NCI-H82 treated with DMSO at 0.1 percent for 48 hours (cell line): Measurements from ENCODE around the gene NFX1.
"Not testable (repeated sequence)": the region's sequence is repeated elsewhere in the genome, so short reads cannot be mapped to it uniquely, and the experiment has no call there.

ENCODE experiments used
- DNase-seq: peaks from one replicate; lab custom pipeline; 2025; ENCODE audit not compliant: unreplicated experiment; lab: John Stamatoyannopoulos, UW

Gene NFX1

DNA sequence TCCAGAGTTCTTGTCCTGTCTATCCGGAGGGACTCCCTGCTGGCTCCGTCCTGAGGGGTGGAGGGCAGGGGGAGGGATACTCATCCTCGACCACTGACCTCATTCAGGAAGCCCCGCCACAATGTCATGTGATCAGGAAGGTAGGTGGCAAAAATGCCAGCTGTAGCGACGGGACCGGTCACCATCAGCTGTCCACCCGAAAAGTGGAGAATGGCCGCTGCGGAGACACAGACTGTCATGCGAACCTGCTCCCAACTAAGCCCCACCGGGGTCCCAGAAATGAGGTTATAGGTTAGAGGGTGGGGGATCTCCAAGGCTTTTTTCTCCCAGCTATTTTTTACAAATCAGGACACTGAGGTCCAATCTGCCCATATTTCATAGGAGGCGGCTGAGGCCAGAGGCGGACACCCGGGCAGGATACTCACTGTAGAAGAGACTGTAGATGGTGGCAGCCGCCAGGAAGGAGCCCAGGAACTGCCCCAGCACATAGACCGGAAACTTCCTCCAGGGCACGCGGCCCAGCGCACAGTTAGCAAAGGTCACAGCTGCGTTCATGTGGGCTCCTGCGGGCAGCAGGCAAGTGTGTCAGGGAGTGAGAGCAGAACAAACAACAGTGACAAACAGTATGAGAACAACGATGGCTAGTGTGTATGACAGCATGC lies 95.8 kb downstream of the NFX1 start:
- DNase-seq, result not testable (repeated sequence)

GRCh38 chr9:33386641-33386996 lies 96.3 kb downstream of the NFX1 start:
- DNase-seq, result not testable (repeated sequence)

- not testable (repeated sequence) for DNase-seq
Measured at GRCh38 chr9:33386998-33387397, 96.7 kb downstream of the NFX1 start.

DNA sequence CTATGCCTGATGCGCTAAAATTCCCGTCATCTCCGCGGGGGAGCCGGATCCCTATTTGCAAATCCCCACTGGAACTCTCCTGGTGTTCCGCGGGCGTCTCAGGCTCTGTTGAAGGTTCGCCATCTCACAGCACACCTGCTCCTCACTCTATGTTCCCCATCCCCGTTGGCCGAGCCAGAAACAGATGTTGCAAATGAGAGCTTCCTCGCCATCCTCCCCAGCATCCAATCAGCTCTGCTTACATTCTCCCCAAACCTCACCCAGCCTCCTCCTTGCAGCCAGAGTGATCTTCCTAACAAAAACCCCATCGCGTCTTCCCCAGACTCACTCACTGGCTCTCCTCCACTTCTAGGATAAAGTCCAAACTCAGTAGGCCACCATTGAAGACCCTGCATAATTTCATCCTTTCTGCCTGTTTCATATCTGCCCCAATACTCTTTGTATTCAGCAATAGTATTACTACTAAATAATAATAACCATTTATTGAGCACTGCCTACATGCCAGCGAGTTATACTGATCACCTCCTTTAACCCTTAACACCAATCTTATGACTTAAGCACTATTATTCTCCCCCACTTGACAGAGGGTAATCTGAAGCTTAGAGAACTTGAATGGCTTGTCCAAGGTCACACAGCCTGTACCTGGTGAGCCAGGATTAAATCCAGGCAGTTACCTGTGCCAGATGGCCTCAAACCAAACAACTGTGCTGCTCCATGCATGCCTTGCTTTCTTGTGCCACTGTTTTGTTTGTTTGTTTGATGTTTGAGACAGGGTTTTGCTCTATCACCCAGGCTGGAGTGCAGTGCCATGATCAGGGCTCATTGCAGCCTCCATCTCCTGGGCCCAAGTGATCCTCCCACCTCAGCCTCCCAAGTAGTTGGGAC lies 98.0 kb downstream of the NFX1 start:
- DNase-seq, result no peak

GRCh38 chr9:33391111-33391771 lies 100.9 kb downstream of the NFX1 start:
- DNase-seq, result not testable (repeated sequence)

DNA sequence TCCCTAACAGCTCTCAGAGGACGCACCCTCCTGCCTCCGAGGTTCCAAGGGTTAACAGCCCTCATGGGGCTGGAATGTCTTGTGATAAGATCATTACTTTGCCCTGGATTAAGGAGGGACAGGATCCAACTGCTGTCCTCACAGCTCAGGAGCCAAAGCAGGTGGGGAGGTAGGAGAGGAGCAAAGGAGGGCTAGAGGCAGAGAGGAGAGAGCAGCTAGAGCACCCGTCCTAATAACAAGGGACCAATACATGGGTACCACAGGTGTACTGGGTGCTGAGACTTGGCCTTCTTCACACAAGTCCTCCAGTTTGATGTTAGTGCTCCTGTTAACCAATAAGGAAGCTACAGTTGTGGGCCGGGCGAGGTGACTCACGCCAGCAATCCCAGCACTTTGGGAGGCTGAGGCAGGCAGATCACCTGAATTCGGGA lies 102.3 kb downstream of the NFX1 start:
- not testable (repeated sequence) for DNase-seq

GRCh38 chr9:33393581-33393980 lies 103.3 kb downstream of the NFX1 start:
- no peak for DNase-seq

DNA sequence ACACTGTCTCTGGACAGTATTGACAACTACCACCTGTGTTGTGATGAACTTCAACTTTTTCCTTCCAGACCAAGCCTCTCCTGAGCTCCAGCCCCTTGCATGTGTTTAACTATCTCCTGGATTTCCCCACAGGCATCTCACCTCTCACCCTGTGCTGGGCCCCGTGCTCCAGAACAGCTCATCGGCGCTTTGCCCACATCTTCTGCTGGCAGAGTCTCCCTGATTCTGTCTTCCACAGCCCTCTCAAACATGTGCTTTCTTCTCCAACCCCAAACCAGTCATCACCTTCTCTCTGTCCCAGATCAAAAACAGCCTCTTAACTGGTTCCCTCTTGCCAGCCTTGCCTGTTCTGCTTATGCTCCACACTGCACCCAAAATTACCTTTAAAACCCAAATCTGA lies 103.7 kb downstream of the NFX1 start:
- not testable (repeated sequence) for DNase-seq

DNA sequence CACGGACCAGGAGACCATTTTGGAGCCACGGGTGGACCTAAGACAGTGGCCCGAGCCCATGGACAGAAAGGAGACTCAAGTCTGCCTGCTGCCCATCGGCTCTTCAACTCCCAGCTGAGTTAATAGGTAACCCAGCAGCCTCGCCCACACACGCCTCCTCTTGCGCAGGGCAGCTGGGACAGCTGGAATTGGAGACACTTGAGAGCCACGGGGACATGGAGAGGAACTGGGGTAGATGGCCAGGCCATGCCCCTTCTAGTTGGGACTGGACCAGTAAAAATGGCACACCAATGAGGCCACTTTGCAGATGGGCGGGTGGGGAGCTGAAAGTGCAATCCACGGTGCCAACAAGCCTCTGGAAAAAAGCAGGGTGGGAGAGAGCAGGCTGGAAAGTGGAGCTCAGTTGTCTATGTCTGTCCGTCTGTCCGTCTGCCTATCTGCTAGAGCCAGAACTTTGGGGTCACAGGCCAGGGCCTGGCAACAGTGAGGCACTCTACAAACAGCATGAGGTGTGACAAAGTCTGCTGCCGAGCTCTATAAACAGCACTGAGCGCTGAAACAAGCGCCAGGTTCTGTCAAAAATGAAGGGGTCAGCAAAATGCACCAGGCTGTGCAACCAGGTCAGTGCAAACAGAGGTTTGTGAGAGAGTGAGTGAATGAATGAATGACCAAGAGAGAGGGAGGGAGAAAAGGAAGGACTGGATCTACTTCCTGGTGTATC lies 105.0 kb downstream of the NFX1 start:
- not testable (repeated sequence) for DNase-seq

DNA sequence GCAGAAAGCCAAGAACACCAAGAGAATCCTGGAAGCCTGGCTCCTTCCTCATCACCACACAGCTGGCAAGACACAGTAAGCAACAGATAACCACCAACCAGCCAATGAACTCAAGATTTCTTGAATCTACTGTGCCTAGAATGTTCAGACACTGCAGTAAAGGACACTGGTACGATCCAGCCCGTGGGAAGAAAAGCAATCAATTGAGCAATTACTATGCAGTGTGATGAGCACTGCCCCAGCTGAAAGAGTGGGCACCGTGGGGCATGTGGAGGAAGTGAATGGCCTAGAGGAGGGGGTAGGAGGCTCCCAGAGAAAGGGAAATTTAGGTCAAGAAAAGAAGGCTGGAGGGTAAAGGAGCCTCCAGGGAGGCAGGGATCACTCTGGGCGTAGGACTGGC lies 107.5 kb downstream of the NFX1 start:
- DNase-seq, result not testable (repeated sequence)

GRCh38 chr9:33399047-33399446 lies 108.7 kb downstream of the NFX1 start:
- DNase-seq, result not testable (repeated sequence)

- DNase-seq, result not testable (repeated sequence)
Measured at GRCh38 chr9:33401809-33402208, 111.5 kb downstream of the NFX1 start.

- not testable (repeated sequence) for DNase-seq
Measured at GRCh38 chr9:33402371-33402770, 112.1 kb downstream of the NFX1 start, which contains the start of gene AQP7. Gene AQP7, minus strand, starts transcription at chr9:33402568. Its CDS starts 1,306 bp downstream, at chr9:33401262.

DNA sequence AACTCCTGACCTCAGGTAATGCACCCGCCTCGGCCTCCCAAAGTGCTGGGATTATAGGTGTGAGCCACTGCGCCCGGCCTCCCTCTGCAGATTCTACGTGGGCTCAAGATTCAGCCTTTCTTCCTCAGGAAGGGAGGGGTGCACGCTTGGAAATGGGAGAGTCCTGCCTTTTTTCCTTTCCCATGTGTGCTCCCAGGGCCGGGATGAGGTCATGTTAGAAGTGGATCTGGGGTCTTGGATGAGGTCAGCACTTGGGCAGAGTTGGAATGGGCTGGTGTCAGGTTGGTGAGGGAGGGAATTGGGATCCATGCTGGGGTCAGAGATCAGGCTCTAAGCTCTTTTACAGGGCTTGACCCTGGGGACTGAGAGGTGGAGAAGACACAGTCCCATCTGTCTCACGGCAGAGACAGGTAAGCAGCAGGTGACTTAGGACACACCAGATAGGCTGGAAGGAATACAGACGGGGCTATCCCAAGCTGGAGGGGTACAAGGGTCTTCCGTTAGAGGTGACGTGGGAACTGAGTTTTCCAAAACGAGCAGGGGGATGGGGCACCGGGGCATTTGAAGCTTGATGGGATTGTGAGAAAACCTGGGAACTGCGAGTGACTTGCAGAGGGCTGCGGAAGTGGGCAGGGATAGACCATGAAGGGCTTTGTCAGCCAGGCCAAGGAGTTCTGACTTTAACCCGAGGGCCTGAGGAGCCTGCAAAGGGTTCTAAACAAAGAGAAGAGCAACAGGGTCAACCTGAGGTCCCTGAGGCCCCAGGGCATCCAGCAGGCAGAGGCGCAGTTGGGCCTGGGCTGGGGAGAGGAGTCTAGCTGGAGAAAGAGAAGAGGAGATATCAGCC lies 113.8 kb downstream of the NFX1 start:
- DNase-seq, result no peak

DNA sequence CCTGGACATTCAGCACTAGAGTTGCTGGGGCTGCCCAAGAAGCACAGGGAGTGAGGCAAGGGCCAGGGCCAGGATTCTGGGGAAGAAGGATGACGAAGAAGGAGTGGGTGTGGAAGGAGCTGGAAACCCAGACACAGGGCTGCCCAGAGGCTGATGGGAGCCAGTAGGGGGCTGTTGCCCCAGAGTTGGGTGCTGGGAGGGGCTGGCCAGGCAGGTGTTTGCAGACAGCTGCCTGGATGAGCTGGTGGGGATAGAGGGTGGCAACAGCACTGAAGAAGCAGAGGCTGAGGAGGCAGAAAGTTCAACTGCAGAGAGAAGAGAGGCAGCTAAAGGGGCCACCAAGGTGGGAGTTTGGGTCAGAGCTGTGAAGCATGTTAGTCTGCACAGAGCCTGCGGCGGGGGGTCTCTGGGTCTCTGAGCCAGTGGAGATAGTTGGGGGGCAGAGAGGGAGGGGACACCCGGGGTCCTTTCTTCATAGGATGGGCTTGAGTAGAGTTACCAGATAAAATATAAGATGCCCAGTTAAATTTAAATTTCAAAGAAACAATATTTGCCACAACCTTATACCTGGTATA lies 114.6 kb downstream of the NFX1 start:
- DNase-seq, result no peak

DNA sequence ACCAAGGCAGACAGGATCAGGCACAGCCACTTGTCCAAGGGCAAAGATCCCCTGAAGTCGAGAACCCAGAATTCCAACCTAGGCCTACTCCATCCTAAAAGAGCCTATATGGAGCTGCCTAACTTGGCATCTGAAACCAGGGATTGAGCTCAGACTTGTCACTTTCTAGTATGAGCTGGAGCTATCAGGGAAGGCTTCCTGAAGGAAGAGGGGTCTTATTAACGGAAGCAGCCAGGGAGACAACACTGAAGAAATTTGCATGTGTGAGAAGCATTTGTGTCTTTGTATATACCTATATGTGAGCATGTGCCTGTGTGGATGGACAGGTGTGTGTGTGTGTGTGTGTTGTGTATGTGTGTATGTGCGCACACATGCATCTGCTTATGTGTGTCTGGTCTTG lies 116.7 kb downstream of the NFX1 start:
- no peak for DNase-seq

DNA sequence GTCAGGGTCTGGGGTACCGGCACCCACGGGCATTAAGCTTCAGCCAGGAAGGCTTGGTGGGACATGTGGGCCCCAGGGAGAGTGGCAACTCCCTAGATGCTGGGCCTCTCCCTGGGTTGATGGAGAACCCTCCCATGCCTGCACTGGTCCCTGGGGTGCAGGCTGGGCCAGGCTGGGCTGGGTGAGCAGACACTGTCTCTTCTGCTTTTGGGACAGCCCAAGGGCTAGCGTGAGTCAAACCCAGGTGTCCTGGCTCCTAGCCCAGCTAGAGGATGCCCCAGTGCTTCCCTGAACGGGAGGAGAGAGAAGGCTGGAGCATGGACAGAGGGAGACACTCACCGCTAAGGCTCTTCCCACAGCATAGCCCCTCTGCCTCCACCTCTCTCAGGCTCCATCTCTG lies 117.8 kb downstream of the NFX1 start:
- no peak for DNase-seq

DNA sequence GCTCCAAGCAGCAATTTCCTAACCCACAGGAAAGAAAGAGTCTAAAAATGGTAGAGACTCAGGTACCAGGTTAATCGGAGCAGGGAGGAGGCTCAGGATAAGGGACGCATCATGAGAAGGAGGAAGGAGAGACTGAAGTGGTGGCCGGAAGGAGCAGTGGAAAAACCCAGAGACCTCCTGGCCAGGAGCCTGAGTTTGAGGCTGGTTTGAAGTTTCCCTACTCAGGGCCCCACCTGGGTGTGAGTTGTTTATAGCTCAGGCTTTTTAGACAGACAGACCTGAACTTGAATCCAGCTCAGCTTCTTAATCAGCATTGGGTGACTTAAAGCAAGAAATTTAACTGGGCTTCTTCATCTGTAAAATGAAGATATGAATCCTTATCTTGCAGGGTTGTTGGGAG lies 124.0 kb downstream of the NFX1 start:
- DNase-seq, result no peak

- no peak for DNase-seq
Measured at GRCh38 chr9:33414889-33415500, 124.7 kb downstream of the NFX1 start.
